ENCODE measurements around the gene COL4A1.

Gene COL4A1

GRCh38 chr13:110102053-110102452, 204.9 kb downstream of the COL4A1 start:
- no peak for TF ChIP-seq CTCF (IDR thresholded peaks at IDR 0.05; ENCODE audit: low read depth, low read length)
- DNase-seq (ENCODE audit: extremely low read depth, low read depth): no peak

GRCh38 chr13:110099922-110100321, 207.0 kb downstream of the COL4A1 start:
- no peak for TF ChIP-seq CTCF (IDR thresholded peaks at IDR 0.05; ENCODE audit: low read depth, low read length)
- no peak for DNase-seq (ENCODE audit: extremely low read depth, low read depth)
